B cell (primary cell): ENCODE data around the gene RPTOR. TPM values are rescaled to one million over a fixed set of nuclear protein-coding genes. Genes with fewer than 3 reads are reported as not detected.

Experiments used
- ATAC-seq: fragments of 200-7000 bp; cut with Tn5 transposase; one replicate; pipeline ENCODE4 v1.10.0; 2021; ENCODE audit warnings: low read depth, mild to moderate bottlenecking, moderate number of reproducible peaks, moderate library complexity
- CTCF ChIA-PET: fragments of 350-600 bp; sonication (Branson Sonifier 250); formaldehyde crosslinking; loops from one replicate; lab custom pipeline; 2021; ENCODE audit warnings: antibody characterized with exemption, inconsistent platforms; lab: Charles Lee
- POLR2A ChIA-PET: fragments of 350-600 bp; sonication (Branson Sonifier 250); formaldehyde crosslinking; loops from one replicate; lab custom pipeline; 2021; ENCODE audit warnings: antibody characterized with exemption; lab: Charles Lee
- DNase-seq: peaks from one replicate; pipeline ENCODE4 v3.0.0; 2013
- H2AFZ ChIP-seq: 2 replicates; pipeline ENCODE4 v1.6.1; 2012; ENCODE audit warnings: mild to moderate bottlenecking, low read depth, low read length; ENCODE audit not compliant: insufficient read depth, poor library complexity, severe bottlenecking
- H3K27ac ChIP-seq, 2 donors: 1 replicate in 1 of 2; 2 replicates in 1 of 2; pipeline ENCODE4 v1.5.1; 2012 to 2013; ENCODE audit warnings: low read length in 2 of 2, mild to moderate bottlenecking in 2 of 2, moderate library complexity in 1 of 2
- H3K27me3 ChIP-seq, 4 experiments: fragments of 200-600 bp in 1 of 4; sonication (generic) in 1 of 4; replicated peaks in 1 of 4; 1 replicate in 2 of 4; 2 replicates in 2 of 4; pipeline versions ENCODE4 v1.6.1 to v1.7.0; 2013 to 2016; ENCODE audit warnings: low read length in 3 of 4, mild to moderate bottlenecking in 2 of 4, mixed read lengths in 1 of 4, moderate library complexity in 1 of 4; ENCODE audit not compliant: insufficient read depth in 4 of 4, control insufficient read depth in 3 of 4; ENCODE audit errors: control extremely low read depth in 1 of 4
- H3K36me3 ChIP-seq, 2 experiments: replicated peaks in 1 of 2; 1 replicate in 1 of 2; 2 replicates in 1 of 2; pipeline versions ENCODE4 v1.6.1 to v1.7.1; 2013; ENCODE audit warnings: low read length in 1 of 2; ENCODE audit not compliant: insufficient read depth in 2 of 2, control insufficient read depth in 1 of 2; ENCODE audit errors: control extremely low read depth in 1 of 2, extremely low read depth in 1 of 2
- H3K4me1 ChIP-seq, 2 donors: fragments of 200-600 bp in 1 of 2; sonication (generic) in 1 of 2; 1 replicate in 1 of 2; 2 replicates in 1 of 2; pipeline versions ENCODE4 v1.5.1 to v1.6.1; 2013 to 2017; ENCODE audit warnings: low read length in 2 of 2; ENCODE audit not compliant: control insufficient read depth in 2 of 2, insufficient read depth in 2 of 2
- H3K4me2 ChIP-seq: replicated peaks from 2 replicates; pipeline ENCODE3; 2012; ENCODE audit warnings: mild to moderate bottlenecking, low read depth, low read length; ENCODE audit not compliant: poor library complexity, severe bottlenecking
- H3K4me3 ChIP-seq, 5 experiments: fragments of 200-600 bp in 1 of 5; sonication (generic) in 1 of 5; 1 replicate in 3 of 5; 2 replicates in 2 of 5; pipeline versions ENCODE4 v1.5.1 to v1.7.0; 2011 to 2016; ENCODE audit warnings: low read length in 4 of 5, mild to moderate bottlenecking in 4 of 5, low read depth in 2 of 5, control low read depth in 1 of 5, moderate library complexity in 1 of 5; ENCODE audit not compliant: insufficient read depth in 1 of 5; ENCODE audit errors: control extremely low read depth in 1 of 5, extremely low read depth in 1 of 5
- H3K79me2 ChIP-seq: fragments of 200-600 bp; sonication (generic); one replicate; pipeline ENCODE4 v1.6.0; 2016; ENCODE audit warnings: low read length; ENCODE audit not compliant: control insufficient read depth, insufficient read depth
- H3K9ac ChIP-seq: fragments of 200-600 bp; sonication (generic); 2 replicates; pipeline ENCODE4 v1.6.1; 2017; ENCODE audit warnings: mild to moderate bottlenecking, low read length, moderate library complexity
- H3K9me3 ChIP-seq, 3 donors: one replicate each; pipeline versions ENCODE4 v1.6.1 to v1.7.1; 2013; ENCODE audit warnings: low read length in 2 of 3; ENCODE audit not compliant: control insufficient read depth in 2 of 3, insufficient read depth in 1 of 3; ENCODE audit errors: control extremely low read depth in 1 of 3
- H4K20me1 ChIP-seq: 2 replicates; pipeline ENCODE4 v1.6.0; 2012; ENCODE audit warnings: mild to moderate bottlenecking, low read length; ENCODE audit not compliant: insufficient read depth, control insufficient read depth, poor library complexity, severe bottlenecking
- H3K27ac Mint-ChIP-seq: one replicate; pipeline ENCODE4 v1.8.0; 2021; ENCODE audit warnings: mixed read lengths
- H3K27me3 Mint-ChIP-seq: one replicate; pipeline ENCODE4 v1.8.0; 2021; ENCODE audit warnings: mixed read lengths
- H3K4me1 Mint-ChIP-seq: one replicate; pipeline ENCODE4 v1.8.0; 2021; ENCODE audit warnings: mixed read lengths
- H3K4me3 Mint-ChIP-seq: one replicate; pipeline ENCODE4 v1.8.0; 2021; ENCODE audit warnings: mixed read lengths
- H3K9me3 Mint-ChIP-seq: one replicate; pipeline ENCODE4 v1.8.0; 2022; ENCODE audit warnings: mixed read lengths; ENCODE audit not compliant: insufficient read depth
- EZH2 ChIP-seq: IDR thresholded peaks from 2 replicates; pipeline ENCODE4 v1.6.1; 2012; ENCODE audit warnings: borderline replicate concordance, low read depth, mild to moderate bottlenecking, moderate library complexity, low read length; ENCODE audit not compliant: insufficient read depth, poor library complexity, severe bottlenecking
- WGBS: methylation state at CpG from one replicate; pipeline ENCODE4 v1.1.5; 2013; ENCODE audit warnings: missing lambda C conversion rate; ENCODE audit not compliant: insufficient coverage; 5-methylcytosine and 5-hydroxymethylcytosine counted together
- intact Hi-C: fragments of 100-400 bp; cut with micrococcal nuclease; formaldehyde crosslinking; loops from one replicate; pipeline ENCODE4 v1.10.0; 2022
- polyA plus RNA-seq: library from polyadenylated mRNA; depleted of rRNA; stranded (reverse); fragments of >200 nt; gene quantifications from 2 replicates; pipeline ENCODE4 v1.2.3, GENCODE V29; 2012
- total RNA-seq, 2 donors: library from RNA; stranded (reverse); fragments of 120-200 nt in 1 of 2; gene quantifications; 1 replicate in 1 of 2; 2 replicates in 1 of 2; pipeline versions ENCODE4 v1.2.3 to v1.2.4, GENCODE V29; 2013 to 2022
- TF ChIP-seq, protein P1 (sequence below): fragments of 200-600 bp; IDR thresholded peaks from one replicate; pipeline ENCODE4 v1.8.0; 2022; ENCODE audit warnings: antibody characterized with exemption, mild to moderate bottlenecking

RPTOR gene
- total and polyA plus RNA-seq, 2 donors (not counting 1 experiment from before 2014, with no cell fraction given), result 13.4 to 58.8 TPM

DNA sequence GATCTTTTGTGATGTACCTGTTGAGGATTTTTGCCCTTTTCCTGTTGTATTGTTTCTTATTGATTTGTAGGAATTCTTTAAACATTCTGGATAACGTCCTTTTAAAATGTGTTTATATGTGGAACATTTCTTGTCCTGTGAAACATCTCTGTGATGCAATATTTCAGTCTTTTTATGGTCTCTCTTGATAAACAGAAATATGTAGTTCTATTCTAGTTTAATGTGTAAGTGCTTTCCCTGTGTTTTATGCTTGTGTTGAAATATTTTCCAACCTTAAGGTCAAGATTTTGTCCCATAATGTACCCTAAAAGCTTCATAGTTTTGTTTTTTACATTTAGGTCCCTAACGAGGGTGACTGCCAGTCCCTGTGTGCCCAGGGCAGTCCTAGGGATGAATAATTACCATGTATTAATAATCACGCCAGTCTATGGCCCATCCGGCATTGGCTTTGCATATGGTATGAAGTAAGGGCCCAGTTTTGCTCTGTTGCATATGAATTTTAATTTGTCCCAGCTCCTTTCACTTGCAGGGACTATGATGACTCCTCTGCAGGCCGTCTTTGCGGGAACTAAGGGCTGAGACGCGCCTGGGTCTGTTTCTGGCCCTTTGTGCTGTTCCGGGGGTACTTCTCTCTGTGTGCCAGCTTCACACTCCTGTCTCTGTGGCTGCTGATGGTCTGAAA lies 44.2 kb downstream of the RPTOR start:
- TF ChIP-seq EZH2, result no peak
- TF ChIP-seq, protein P1, sequence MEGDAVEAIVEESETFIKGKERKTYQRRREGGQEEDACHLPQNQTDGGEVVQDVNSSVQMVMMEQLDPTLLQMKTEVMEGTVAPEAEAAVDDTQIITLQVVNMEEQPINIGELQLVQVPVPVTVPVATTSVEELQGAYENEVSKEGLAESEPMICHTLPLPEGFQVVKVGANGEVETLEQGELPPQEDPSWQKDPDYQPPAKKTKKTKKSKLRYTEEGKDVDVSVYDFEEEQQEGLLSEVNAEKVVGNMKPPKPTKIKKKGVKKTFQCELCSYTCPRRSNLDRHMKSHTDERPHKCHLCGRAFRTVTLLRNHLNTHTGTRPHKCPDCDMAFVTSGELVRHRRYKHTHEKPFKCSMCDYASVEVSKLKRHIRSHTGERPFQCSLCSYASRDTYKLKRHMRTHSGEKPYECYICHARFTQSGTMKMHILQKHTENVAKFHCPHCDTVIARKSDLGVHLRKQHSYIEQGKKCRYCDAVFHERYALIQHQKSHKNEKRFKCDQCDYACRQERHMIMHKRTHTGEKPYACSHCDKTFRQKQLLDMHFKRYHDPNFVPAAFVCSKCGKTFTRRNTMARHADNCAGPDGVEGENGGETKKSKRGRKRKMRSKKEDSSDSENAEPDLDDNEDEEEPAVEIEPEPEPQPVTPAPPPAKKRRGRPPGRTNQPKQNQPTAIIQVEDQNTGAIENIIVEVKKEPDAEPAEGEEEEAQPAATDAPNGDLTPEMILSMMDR, result no peak
- Histone ChIP-seq H2AFZ (no peak overlapping the region), H3K36me3 (no peaks in the 10 kb centered on the region), H3K9ac (no peak overlapping the region), H3K4me2 (no peak overlapping the region), H3K79me2 (peaks cover 95% of the 10 kb centered on the region), H4K20me1 (peaks cover 77% of the 10 kb centered on the region), H3K9me3 (no peaks in the 10 kb centered on the region), H3K4me1 (peaks cover 0 to 5% of the 10 kb centered on the region in 2 donors), H3K4me3 (no peak overlapping the region), H3K27ac (no peak overlapping the region), H3K27me3 (no peaks in the 10 kb centered on the region)
- CTCF ChIA-PET, result no interaction called here
- Mint-ChIP-seq H3K27ac (no peak overlapping the region), H3K9me3 (no peaks in the 10 kb centered on the region), H3K27me3 (no peaks in the 10 kb centered on the region), H3K4me1 (peaks cover 30% of the 10 kb centered on the region), H3K4me3 (no peak overlapping the region)
- intact Hi-C loops, result no loop called here
- 94% methylated on average over 5 of the region's 9 CpGs for WGBS
- no peak for DNase-seq
- POLR2A ChIA-PET, result no interaction called here
- ATAC-seq, result no peak

DNA sequence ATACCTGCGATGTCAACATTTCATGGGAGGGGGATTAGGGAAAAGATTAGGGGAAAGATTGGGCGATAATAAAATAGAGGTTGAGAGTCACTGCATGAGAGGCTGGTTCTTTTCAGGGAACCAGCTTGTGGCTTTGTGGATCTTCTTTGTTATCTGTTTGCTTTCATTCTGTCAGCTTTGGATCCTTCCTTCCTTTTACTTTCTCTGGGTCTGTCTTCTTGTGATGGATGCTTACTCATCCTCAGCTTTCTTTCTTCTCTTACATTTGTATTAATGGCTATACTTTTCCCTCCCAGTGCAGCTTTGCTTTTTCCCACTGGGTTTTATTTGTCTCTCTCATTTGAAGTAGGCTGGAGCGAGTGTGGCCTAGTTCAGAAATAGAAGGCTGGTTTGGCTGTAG lies 47.1 kb downstream of the RPTOR start:
- ChIA-PET CTCF (no interaction called here), POLR2A (no interaction called here)
- ATAC-seq (no peak), DNase-seq (no peak)
- Mint-ChIP-seq H3K4me3 (no peak overlapping the region), H3K27ac (no peak overlapping the region), H3K9me3 (no peaks in the 10 kb centered on the region), H3K27me3 (no peaks in the 10 kb centered on the region), H3K4me1 (peaks cover 34% of the 10 kb centered on the region)
- peaks cover 80% of the 10 kb centered on the region for H4K20me1 ChIP-seq
- no peak overlapping the region for H3K4me2 ChIP-seq
- no peak overlapping the region for H3K4me3 ChIP-seq
- no peaks in the 10 kb centered on the region for H3K27me3 ChIP-seq
- no peak overlapping the region for H3K9ac ChIP-seq
- H3K36me3 ChIP-seq, result no peaks in the 10 kb centered on the region
- WGBS, result 100% methylated on average over 3 of the region's 3 CpGs
- H3K27ac ChIP-seq, result no peak overlapping the region
- intact Hi-C loops, result no loop called here
- H2AFZ ChIP-seq, result no peak overlapping the region
- no peaks in the 10 kb centered on the region for H3K9me3 ChIP-seq
- peaks cover 95% of the 10 kb centered on the region for H3K79me2 ChIP-seq
- H3K4me1 ChIP-seq, result peaks cover 0 to 5% of the 10 kb centered on the region in 2 donors
- no peak for TF ChIP-seq EZH2
- TF ChIP-seq, protein P1, result no peak
